AG04450 (cell line): Measurements from ENCODE around the gene FAM114A2. TPM values are rescaled to one million over a fixed set of nuclear protein-coding genes. Genes with fewer than 3 reads are reported as not detected.

Experiments
- CTCF ChIA-PET: fragments of 300-600, 350-600 bp; formaldehyde crosslinking; extraction: SDS; loops from one replicate; lab custom pipeline; 2022; ENCODE audit warnings: antibody characterized with exemption, inconsistent platforms; lab: Charles Lee
- POLR2A ChIA-PET: fragments of 350-600 bp; formaldehyde crosslinking; extraction: SDS; loops from one replicate; lab custom pipeline; 2021; ENCODE audit warnings: antibody characterized with exemption, inconsistent platforms; lab: Yijun Ruan, JAX
- DNase-seq: peaks from one replicate; pipeline ENCODE4 v3.0.0-alpha.2; 2011; ENCODE audit warnings: low read depth, low spot score
- H3K27ac ChIP-seq: one replicate; pipeline ENCODE4 v1.5.1; 2012; ENCODE audit warnings: low read depth, low read length, control low read depth
- H3K27me3 ChIP-seq: one replicate; pipeline ENCODE4 v1.6.0; 2012; ENCODE audit warnings: low read length; ENCODE audit not compliant: control insufficient read depth, insufficient read depth
- H3K4me3 ChIP-seq: 2 replicates; pipeline ENCODE4 v1.5.1; 2011; ENCODE audit warnings: mild to moderate bottlenecking, low read depth, low read length, control low read depth
- H3K9me3 ChIP-seq: 2 replicates; pipeline ENCODE4 v1.5.1; 2012; ENCODE audit warnings: low read length; ENCODE audit not compliant: control insufficient read depth, insufficient read depth
- polyA plus RNA-seq: library from polyadenylated mRNA; depleted of rRNA; stranded (reverse); fragments of >200 nt; gene quantifications from 2 replicates; pipeline ENCODE4 v1.2.3, GENCODE V29; 2011
- TF ChIP-seq, protein P1 (sequence below): IDR thresholded peaks from 2 replicates; pipeline ENCODE4 v1.5.1; 2011; ENCODE audit warnings: low read depth, low read length, control low read depth, inconsistent platforms

FAM114A2 gene
- polyA plus RNA-seq, 1 experiment, result 23.8 TPM

DNA sequence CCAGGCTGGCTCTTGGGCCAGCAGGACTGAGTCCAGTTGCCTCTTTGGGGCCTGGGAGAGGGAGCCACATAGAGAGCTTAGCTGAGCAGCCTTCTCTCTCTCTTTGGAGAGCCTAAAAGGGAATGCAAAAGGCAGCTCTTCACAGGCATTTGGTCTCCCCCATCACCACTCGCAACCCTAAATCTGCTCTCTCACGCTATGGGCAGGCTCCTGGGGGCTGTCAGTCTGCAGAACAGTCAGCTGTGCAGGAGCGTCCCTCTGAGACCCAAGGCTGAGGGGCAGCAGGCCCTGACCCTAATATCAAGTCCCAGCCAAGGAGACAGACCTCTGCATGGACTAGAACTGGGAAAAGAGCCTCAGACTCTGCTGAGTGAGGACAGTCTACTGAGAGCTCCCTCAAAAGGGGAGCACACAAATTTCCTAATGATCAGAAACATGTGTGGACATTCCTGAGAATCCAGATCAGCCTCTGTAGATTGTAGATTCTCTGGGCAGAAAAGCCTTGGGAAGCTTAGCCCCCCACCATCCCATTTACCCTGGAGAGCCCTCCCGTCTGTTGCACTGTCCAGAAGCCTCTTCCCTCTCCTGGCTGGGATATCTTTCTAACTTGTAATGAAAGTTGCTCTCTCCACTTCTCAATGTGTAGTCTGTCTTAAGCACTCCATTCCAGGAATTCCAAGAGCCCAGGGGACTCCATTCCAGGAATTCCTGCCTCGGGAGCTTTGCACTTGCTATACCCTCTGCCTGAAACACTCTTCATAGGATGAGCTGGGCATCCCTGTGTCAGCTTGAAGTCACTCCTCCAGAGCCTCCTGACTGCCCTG is 79.4 kb downstream of the FAM114A2 start:
- POLR2A ChIA-PET, result no interaction called here
- DNase-seq, result peak; percentile 21
- Histone ChIP-seq H3K9me3 (no peaks in the 10 kb centered on the region), H3K27me3 (peaks cover 3% of the 10 kb centered on the region), H3K4me3 (no peak overlapping the region), H3K27ac (no peak overlapping the region)
- TF ChIP-seq, protein P1, sequence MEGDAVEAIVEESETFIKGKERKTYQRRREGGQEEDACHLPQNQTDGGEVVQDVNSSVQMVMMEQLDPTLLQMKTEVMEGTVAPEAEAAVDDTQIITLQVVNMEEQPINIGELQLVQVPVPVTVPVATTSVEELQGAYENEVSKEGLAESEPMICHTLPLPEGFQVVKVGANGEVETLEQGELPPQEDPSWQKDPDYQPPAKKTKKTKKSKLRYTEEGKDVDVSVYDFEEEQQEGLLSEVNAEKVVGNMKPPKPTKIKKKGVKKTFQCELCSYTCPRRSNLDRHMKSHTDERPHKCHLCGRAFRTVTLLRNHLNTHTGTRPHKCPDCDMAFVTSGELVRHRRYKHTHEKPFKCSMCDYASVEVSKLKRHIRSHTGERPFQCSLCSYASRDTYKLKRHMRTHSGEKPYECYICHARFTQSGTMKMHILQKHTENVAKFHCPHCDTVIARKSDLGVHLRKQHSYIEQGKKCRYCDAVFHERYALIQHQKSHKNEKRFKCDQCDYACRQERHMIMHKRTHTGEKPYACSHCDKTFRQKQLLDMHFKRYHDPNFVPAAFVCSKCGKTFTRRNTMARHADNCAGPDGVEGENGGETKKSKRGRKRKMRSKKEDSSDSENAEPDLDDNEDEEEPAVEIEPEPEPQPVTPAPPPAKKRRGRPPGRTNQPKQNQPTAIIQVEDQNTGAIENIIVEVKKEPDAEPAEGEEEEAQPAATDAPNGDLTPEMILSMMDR, result no peak
- CTCF ChIA-PET, result interaction anchor here (0.6 to 2.3 kb wide), 3 partner anchors 101 to 1427 kb away, joined by 3 to 16 read pairs (median 4); no protein-coding TSS in a partner anchor

DNA sequence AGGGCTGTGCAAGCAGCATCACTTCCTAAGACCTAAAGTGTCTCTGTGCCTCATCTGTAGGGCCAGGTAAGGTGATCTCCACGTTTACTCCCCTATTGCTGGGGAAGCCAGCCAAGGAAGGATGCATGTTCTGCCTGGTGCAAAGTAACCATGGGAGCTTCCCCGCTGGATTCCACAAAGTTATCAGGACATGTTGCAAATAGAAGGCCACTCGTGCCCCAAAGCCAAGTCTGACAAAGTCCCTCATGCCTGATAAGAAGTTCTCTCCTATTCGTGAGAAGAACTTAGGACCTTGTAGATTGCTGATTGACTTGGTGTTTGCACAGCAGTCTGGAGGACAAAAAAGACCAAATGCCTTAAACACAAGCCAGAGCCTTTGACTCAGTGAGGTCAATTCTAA is 81.5 kb downstream of the FAM114A2 start:
- H3K27ac ChIP-seq, result no peak overlapping the region
- H3K9me3 ChIP-seq, result no peaks in the 10 kb centered on the region
- no peak for DNase-seq
- ChIA-PET CTCF (no interaction called here), POLR2A (no interaction called here)
- TF ChIP-seq, protein P1, result no peak
- peaks cover 3% of the 10 kb centered on the region for H3K27me3 ChIP-seq
- no peak overlapping the region for H3K4me3 ChIP-seq

DNA sequence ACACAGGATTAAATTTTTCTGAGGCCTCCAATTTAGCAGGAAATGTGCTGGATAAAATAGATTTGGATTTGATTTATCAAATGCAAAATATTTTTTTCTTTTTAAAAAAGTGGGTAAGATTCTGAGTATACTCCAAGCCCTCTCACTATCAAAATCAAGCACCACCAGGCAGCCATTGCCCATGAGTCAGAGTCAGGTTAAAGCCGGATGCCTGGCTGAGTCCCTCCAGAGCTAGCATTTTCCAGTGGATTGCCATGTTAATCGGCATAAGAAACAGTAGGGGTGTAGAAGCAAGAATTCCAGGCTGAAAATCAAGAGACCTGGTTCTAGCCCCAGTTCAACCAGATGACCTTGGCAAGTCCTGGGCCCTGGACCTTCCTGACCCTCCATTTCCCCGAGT is 85.3 kb downstream of the FAM114A2 start:
- CTCF ChIA-PET, result interaction anchor here (0.7 to 1.0 kb wide), 2 partner anchors 11 to 49 kb away, joined by 4 to 7 read pairs; no protein-coding TSS in a partner anchor
- Histone ChIP-seq H3K27me3 (no peaks in the 10 kb centered on the region), H3K4me3 (no peak overlapping the region), H3K27ac (no peak overlapping the region), H3K9me3 (no peaks in the 10 kb centered on the region)
- TF ChIP-seq, protein P1, result no peak
- POLR2A ChIA-PET, result no interaction called here
- DNase-seq, result no peak

DNA sequence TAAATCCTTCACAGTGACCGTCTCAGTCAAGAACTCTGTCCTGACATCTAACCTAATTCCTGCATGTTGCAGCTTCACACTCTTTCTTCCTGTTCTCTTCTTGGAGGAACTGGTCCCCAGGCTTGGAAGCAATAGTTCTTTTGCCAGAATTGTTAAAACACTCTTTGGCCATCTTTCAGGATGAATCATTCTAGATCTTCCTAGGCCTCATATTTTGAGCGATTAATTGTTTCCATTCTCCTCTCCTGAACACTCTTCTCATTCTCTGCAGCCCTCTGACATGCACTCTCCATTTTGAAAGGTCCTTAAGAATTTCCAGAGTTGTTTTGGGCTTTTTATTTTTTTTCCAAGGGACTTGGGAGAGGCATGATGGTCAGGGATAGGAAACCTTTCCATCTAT is 85.8 kb downstream of the FAM114A2 start:
- no peaks in the 10 kb centered on the region for H3K9me3 ChIP-seq
- no peak overlapping the region for H3K27ac ChIP-seq
- TF ChIP-seq, protein P1, result no peak
- POLR2A ChIA-PET, result no interaction called here
- DNase-seq, result no peak
- CTCF ChIA-PET, result interaction anchor here (0.7 to 2.3 kb wide), 2 partner anchors 12 to 50 kb away, joined by 4 to 14 read pairs; no protein-coding TSS in a partner anchor
- no peak overlapping the region for H3K4me3 ChIP-seq
- H3K27me3 ChIP-seq, result no peaks in the 10 kb centered on the region

DNA sequence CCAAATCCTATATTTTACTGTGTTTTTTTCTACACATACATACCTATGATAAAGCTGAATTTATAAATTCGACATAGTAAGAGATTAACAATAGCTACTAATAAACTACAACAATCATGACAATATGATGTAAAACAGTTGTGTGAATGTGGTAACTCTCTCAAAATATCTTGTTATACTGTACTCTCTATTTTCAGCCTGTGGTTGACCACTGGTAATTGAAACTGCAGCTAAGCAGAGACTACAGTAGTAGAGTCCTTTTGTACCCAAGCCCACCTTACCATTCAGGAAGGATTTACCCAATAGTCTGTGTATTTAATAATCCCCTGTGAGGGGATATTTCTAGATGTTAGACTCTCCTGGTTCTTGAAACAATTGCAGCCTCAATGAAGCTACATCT is 86.7 kb downstream of the FAM114A2 start:
- TF ChIP-seq, protein P1, result no peak
- H3K9me3 ChIP-seq, result no peaks in the 10 kb centered on the region
- no peaks in the 10 kb centered on the region for H3K27me3 ChIP-seq
- ChIA-PET POLR2A (no interaction called here), CTCF (interaction anchor here (1.7 to 2.3 kb wide), 2 partner anchors 13 to 1419 kb away, joined by 3 to 14 read pairs; no protein-coding TSS in a partner anchor)
- no peak overlapping the region for H3K4me3 ChIP-seq
- no peak overlapping the region for H3K27ac ChIP-seq
- DNase-seq, result no peak
